Activated naive CD8-positive, alpha-beta T cell treated with anti-CD3 and anti-CD28 coated beads, Interleukin-2, amount 50 U/mL, for 16 hours (primary cell): ENCODE data around the gene IGFBP1.

ENCODE experiments used
- DNase-seq: peaks from one replicate; pipeline ENCODE4 v3.0.0-alpha.2; 2020; ENCODE audit warnings: low read depth, low spot score

The IGFBP1 gene

GRCh38 chr7:45901566-45901965 lies 13.3 kb downstream of the IGFBP1 start:
- no peak for DNase-seq

- no peak for DNase-seq
Observed at GRCh38 chr7:45902820-45903219, 14.5 kb downstream of the IGFBP1 start.

GRCh38 chr7:45909561-45909960 lies 21.3 kb downstream of the IGFBP1 start:
- DNase-seq: no peak

GRCh38 chr7:45910855-45911254 lies 22.6 kb downstream of the IGFBP1 start:
- no peak for DNase-seq

GRCh38 chr7:45911311-45911710 lies 23.0 kb downstream of the IGFBP1 start:
- DNase-seq: no peak

- DNase-seq: no peak
Observed at GRCh38 chr7:45912972-45913371, 24.7 kb downstream of the IGFBP1 start.

- no peak for DNase-seq
Observed at GRCh38 chr7:45914911-45915310, 26.6 kb downstream of the IGFBP1 start.

GRCh38 chr7:45915606-45916005 lies 27.3 kb downstream of the IGFBP1 start:
- DNase-seq: no peak

- no peak for DNase-seq
Observed at GRCh38 chr7:45917064-45917463, 28.8 kb downstream of the IGFBP1 start.

GRCh38 chr7:45917658-45918057 lies 29.4 kb downstream of the IGFBP1 start:
- peak; percentile 40 for DNase-seq

GRCh38 chr7:45918556-45918955 lies 30.3 kb downstream of the IGFBP1 start:
- no peak for DNase-seq

GRCh38 chr7:45919231-45919784 lies 31.0 kb downstream of the IGFBP1 start:
- no peak for DNase-seq

- no peak for DNase-seq
Observed at GRCh38 chr7:45919993-45920459, 31.7 kb downstream of the IGFBP1 start.

- no peak for DNase-seq
Observed at GRCh38 chr7:45920502-45921380, 32.5 kb downstream of the IGFBP1 start, which contains the start of gene IGFBP3. Gene IGFBP3 (minus strand): TSS chr7:45921272. CDS start chr7:45921140, 132 bp downstream.

GRCh38 chr7:45921381-45921698 lies 33.1 kb downstream of the IGFBP1 start:
- DNase-seq: no peak

GRCh38 chr7:45921699-45922519 lies 33.6 kb downstream of the IGFBP1 start:
- no peak for DNase-seq

- no peak for DNase-seq
Observed at GRCh38 chr7:45922810-45923209, 34.5 kb downstream of the IGFBP1 start.

- no peak for DNase-seq
Observed at GRCh38 chr7:45923290-45923689, 35.0 kb downstream of the IGFBP1 start.

- DNase-seq: no peak
Observed at GRCh38 chr7:45923818-45924217, 35.5 kb downstream of the IGFBP1 start.

GRCh38 chr7:45924283-45924682 lies 36.0 kb downstream of the IGFBP1 start:
- DNase-seq: no peak

GRCh38 chr7:45927721-45928120 lies 39.4 kb downstream of the IGFBP1 start:
- DNase-seq: no peak

- no peak for DNase-seq
Observed at GRCh38 chr7:45930967-45931366, 42.7 kb downstream of the IGFBP1 start.
